ENCODE measurements around the gene POLE3.

Gene POLE3

GRCh38 chr9:113375057-113376023 is 35.1 kb downstream of the POLE3 start:
- TF ChIP-seq POU6F1 (CRISPR knock-in tag; IDR thresholded peaks at IDR 0.05; ENCODE audit: borderline replicate concordance, low read depth) (no peak), SNAI2 (CRISPR knock-in tag; IDR thresholded peaks at IDR 0.05) (no peak), ZFP30 (CRISPR knock-in tag; IDR thresholded peaks at IDR 0.05) (no peak), OSR1 (CRISPR knock-in tag; IDR thresholded peaks at IDR 0.05) (no peak), CSDC2 (CRISPR knock-in tag; IDR thresholded peaks at IDR 0.05) (no peak)
- ATAC-seq, result no peak

- no peak for TF ChIP-seq GLIS3 (CRISPR knock-in tag; IDR thresholded peaks at IDR 0.05)
- TF ChIP-seq ZFP30 (CRISPR knock-in tag; IDR thresholded peaks at IDR 0.05), result no peak
- TF ChIP-seq POU6F1 (CRISPR knock-in tag; IDR thresholded peaks at IDR 0.05; ENCODE audit: borderline replicate concordance, low read depth), result no peak
- no peak for TF ChIP-seq TOX (CRISPR knock-in tag; IDR thresholded peaks at IDR 0.05; ENCODE audit: borderline replicate concordance)
- TF ChIP-seq CSRNP3 (CRISPR knock-in tag; IDR thresholded peaks at IDR 0.05), result no peak
- no peak for ATAC-seq
Measured at GRCh38 chr9:113373676-113374392, 36.6 kb downstream of the POLE3 start.

GRCh38 chr9:113373256-113373655 is 37.2 kb downstream of the POLE3 start:
- no peak for TF ChIP-seq OSR1 (CRISPR knock-in tag; IDR thresholded peaks at IDR 0.05)
- no peak for TF ChIP-seq GLIS3 (CRISPR knock-in tag; IDR thresholded peaks at IDR 0.05)
- no peak for TF ChIP-seq ISL1 (CRISPR knock-in tag; IDR thresholded peaks at IDR 0.05)
- TF ChIP-seq CSRNP3 (CRISPR knock-in tag; IDR thresholded peaks at IDR 0.05), result no peak
- no peak for TF ChIP-seq PATZ1 (CRISPR knock-in tag; IDR thresholded peaks at IDR 0.05; ENCODE audit: borderline replicate concordance)
- TF ChIP-seq TCF4 (CRISPR knock-in tag; IDR thresholded peaks at IDR 0.05; ENCODE audit: borderline replicate concordance), result no peak
- TF ChIP-seq PPARA (CRISPR knock-in tag; IDR thresholded peaks at IDR 0.05; ENCODE audit: borderline replicate concordance), result no peak
- TF ChIP-seq SNAI2 (CRISPR knock-in tag; IDR thresholded peaks at IDR 0.05), result no peak
- no peak for TF ChIP-seq TOX (CRISPR knock-in tag; IDR thresholded peaks at IDR 0.05; ENCODE audit: borderline replicate concordance)
- TF ChIP-seq TSHZ2 (CRISPR knock-in tag; IDR thresholded peaks at IDR 0.05), result no peak
- TF ChIP-seq BACH2 (CRISPR knock-in tag; IDR thresholded peaks at IDR 0.05; ENCODE audit: borderline replicate concordance), result no peak
- TF ChIP-seq ZNF8 (CRISPR knock-in tag; IDR thresholded peaks at IDR 0.05), result no peak
- TF ChIP-seq ZNF70 (CRISPR knock-in tag; IDR thresholded peaks at IDR 0.05), result no peak
- no peak for TF ChIP-seq CSDC2 (CRISPR knock-in tag; IDR thresholded peaks at IDR 0.05)
- no peak for TF ChIP-seq ZFP30 (CRISPR knock-in tag; IDR thresholded peaks at IDR 0.05)
- no peak for ATAC-seq

All from SK-N-SH treated with all-trans-retinoic acid at 6 μM for 48 hours (cell line).